HepG2 (cell line): ENCODE measurements around the gene KNG1. TPM values are rescaled to one million over a fixed set of nuclear protein-coding genes. Genes with fewer than 3 reads are reported as not detected.

ENCODE experiments used
- ARID2 ChIP-seq: sonication (generic); formaldehyde crosslinking; IDR thresholded peaks from 2 replicates; pipeline ENCODE4 v1.8.1; 2022; ENCODE audit warnings: mild to moderate bottlenecking, missing genetic modification reagents, borderline replicate concordance
- CENPBD1 ChIP-seq: sonication (generic); formaldehyde crosslinking; IDR thresholded peaks from 2 replicates; pipeline ENCODE4 v1.8.0; 2022; ENCODE audit warnings: missing genetic modification reagents, low read depth, mild to moderate bottlenecking, borderline replicate concordance
- DMTF1 ChIP-seq: sonication (generic); formaldehyde crosslinking; IDR thresholded peaks from 2 replicates; pipeline ENCODE4 v1.4.0; 2020; ENCODE audit warnings: mild to moderate bottlenecking, missing genetic modification reagents
- GTF3A ChIP-seq: sonication (generic); formaldehyde crosslinking; conservative IDR thresholded peaks from 2 replicates; pipeline ENCODE4 v1.4.0; 2020; ENCODE audit warnings: mild to moderate bottlenecking, missing genetic modification reagents
- PAF1 ChIP-seq: IDR thresholded peaks from 2 replicates; pipeline ENCODE4 v1.6.1; 2016; ENCODE audit warnings: missing genetic modification reagents, missing compliant biosample characterization
- U2AF1 ChIP-seq: fragments of 200-400 bp; formaldehyde crosslinking; optimal IDR thresholded peaks from 2 replicates; pipeline ENCODE3; 2017; ENCODE audit warnings: mild to moderate bottlenecking, low read depth, low read length
- ZBTB37 ChIP-seq: sonication (generic); formaldehyde crosslinking; IDR thresholded peaks from 2 replicates; pipeline ENCODE4 v1.4.0; 2020; ENCODE audit warnings: mild to moderate bottlenecking, missing genetic modification reagents
- ZKSCAN5 ChIP-seq: sonication (generic); formaldehyde crosslinking; IDR thresholded peaks from 2 replicates; pipeline ENCODE4 v1.5.1; 2020; ENCODE audit warnings: mild to moderate bottlenecking, missing genetic modification reagents
- ZNF724P ChIP-seq: sonication (generic); formaldehyde crosslinking; IDR thresholded peaks from 2 replicates; pipeline ENCODE4 v1.8.0; 2022; ENCODE audit warnings: missing genetic modification reagents, borderline replicate concordance
- ZNF891 ChIP-seq: sonication (generic); formaldehyde crosslinking; IDR thresholded peaks from 2 replicates; pipeline ENCODE4 v1.5.0; 2020; ENCODE audit warnings: mild to moderate bottlenecking, missing genetic modification reagents
- ZSCAN22 ChIP-seq: sonication (generic); formaldehyde crosslinking; IDR thresholded peaks from 2 replicates; pipeline ENCODE4 v1.4.0; 2020; ENCODE audit warnings: mild to moderate bottlenecking, missing genetic modification reagents
- polyA plus RNA-seq, 8 experiments: library from polyadenylated mRNA; depleted of rRNA in 3 of 8; stranded (reverse) in 7 of 8; unstranded in 1 of 8; fragments of >200 nt; fragmentation: Illumina TruSeq in 4 of 8; extraction: Trizol in 4 of 8; gene quantifications; 2 replicates each; pipeline versions ENCODE4 v1.2.1 to v1.2.3, GENCODE V29; 2011 to 2016; ENCODE audit warnings: low read depth in 4 of 8, missing spikeins in 1 of 8, mixed read lengths in 1 of 8; ENCODE audit not compliant: insufficient read depth in 1 of 8
- total RNA-seq, 5 experiments: library from RNA; depleted of rRNA; stranded (reverse); fragments of >200 nt; fragmentation: Illumina TruSeq; extraction: Trizol; gene quantifications; 2 replicates each; pipeline ENCODE4 v1.2.3, GENCODE V29; 2016; ENCODE audit warnings: low read depth in 1 of 5
- TF ChIP-seq, protein P1 (sequence below), 2 experiments: sonication (generic) in 1 of 2; formaldehyde crosslinking in 1 of 2; IDR thresholded peaks; 2 replicates each; pipeline versions ENCODE4 v1.5.1 to v1.6.1; 2011 to 2020; ENCODE audit warnings: borderline replicate concordance in 1 of 2, low read depth in 1 of 2, low read length in 1 of 2, mild to moderate bottlenecking in 1 of 2, missing genetic modification reagents in 1 of 2, moderate library complexity in 1 of 2
- TF ChIP-seq, protein P2 (sequence below): sonication (generic); formaldehyde crosslinking; IDR thresholded peaks from 2 replicates; pipeline ENCODE4 v1.5.1; 2020; ENCODE audit warnings: missing genetic modification reagents, mild to moderate bottlenecking, borderline replicate concordance

Gene KNG1
- total and polyA plus RNA-seq, 2 of the 13 experiments (the other 11 are each of a cell fraction or from before 2014, with no cell fraction given), result 6.5 to 7.0 TPM

- TF ChIP-seq, protein P1, sequence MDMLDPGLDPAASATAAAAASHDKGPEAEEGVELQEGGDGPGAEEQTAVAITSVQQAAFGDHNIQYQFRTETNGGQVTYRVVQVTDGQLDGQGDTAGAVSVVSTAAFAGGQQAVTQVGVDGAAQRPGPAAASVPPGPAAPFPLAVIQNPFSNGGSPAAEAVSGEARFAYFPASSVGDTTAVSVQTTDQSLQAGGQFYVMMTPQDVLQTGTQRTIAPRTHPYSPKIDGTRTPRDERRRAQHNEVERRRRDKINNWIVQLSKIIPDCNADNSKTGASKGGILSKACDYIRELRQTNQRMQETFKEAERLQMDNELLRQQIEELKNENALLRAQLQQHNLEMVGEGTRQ (IDR thresholded peaks at IDR 0.05; ENCODE audit: low read depth, low read length), result no peak
- TF ChIP-seq, protein P1 (CRISPR knock-in tag; IDR thresholded peaks at IDR 0.05; ENCODE audit: borderline replicate concordance), result no peak
- TF ChIP-seq ZNF891 (CRISPR knock-in tag) (no peak), U2AF1 (no peak), GTF3A (CRISPR knock-in tag) (no peak), ZBTB37 (CRISPR knock-in tag) (no peak), ZKSCAN5 (0 out of 2 replicates have a peak, but pooled peaks have one; percentile 28), CENPBD1 (CRISPR knock-in tag) (no peak), PAF1 (no peak), ARID2 (CRISPR knock-in tag) (no peak), ZNF724P (CRISPR knock-in tag) (no peak), DMTF1 (no peak), ZSCAN22 (CRISPR knock-in tag) (no peak)
- TF ChIP-seq, protein P2, sequence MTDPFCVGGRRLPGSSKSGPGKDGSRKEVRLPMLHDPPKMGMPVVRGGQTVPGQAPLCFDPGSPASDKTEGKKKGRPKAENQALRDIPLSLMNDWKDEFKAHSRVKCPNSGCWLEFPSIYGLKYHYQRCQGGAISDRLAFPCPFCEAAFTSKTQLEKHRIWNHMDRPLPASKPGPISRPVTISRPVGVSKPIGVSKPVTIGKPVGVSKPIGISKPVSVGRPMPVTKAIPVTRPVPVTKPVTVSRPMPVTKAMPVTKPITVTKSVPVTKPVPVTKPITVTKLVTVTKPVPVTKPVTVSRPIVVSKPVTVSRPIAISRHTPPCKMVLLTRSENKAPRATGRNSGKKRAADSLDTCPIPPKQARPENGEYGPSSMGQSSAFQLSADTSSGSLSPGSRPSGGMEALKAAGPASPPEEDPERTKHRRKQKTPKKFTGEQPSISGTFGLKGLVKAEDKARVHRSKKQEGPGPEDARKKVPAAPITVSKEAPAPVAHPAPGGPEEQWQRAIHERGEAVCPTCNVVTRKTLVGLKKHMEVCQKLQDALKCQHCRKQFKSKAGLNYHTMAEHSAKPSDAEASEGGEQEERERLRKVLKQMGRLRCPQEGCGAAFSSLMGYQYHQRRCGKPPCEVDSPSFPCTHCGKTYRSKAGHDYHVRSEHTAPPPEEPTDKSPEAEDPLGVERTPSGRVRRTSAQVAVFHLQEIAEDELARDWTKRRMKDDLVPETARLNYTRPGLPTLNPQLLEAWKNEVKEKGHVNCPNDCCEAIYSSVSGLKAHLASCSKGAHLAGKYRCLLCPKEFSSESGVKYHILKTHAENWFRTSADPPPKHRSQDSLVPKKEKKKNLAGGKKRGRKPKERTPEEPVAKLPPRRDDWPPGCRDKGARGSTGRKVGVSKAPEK (CRISPR knock-in tag), result no peak
Measured at GRCh38 chr3:186746008-186746407, 28.8 kb downstream of the KNG1 start (continued).
